Measurements from ENCODE around the gene ARHGAP23.
A peak's percentile ranks its signal among the peaks of the same experiment; 100 is the strongest.
"Not testable (repeated sequence)": the region's sequence is repeated elsewhere in the genome, so short reads cannot be mapped to it uniquely, and the experiment has no call there.

Gene ARHGAP23

GRCh38 chr17:38463451-38463858 lies 35.2 kb downstream of the ARHGAP23 start:
- no peak for DNase-seq

- no peak for DNase-seq
Observed at GRCh38 chr17:38464251-38464722, 36.0 kb downstream of the ARHGAP23 start.

DNA sequence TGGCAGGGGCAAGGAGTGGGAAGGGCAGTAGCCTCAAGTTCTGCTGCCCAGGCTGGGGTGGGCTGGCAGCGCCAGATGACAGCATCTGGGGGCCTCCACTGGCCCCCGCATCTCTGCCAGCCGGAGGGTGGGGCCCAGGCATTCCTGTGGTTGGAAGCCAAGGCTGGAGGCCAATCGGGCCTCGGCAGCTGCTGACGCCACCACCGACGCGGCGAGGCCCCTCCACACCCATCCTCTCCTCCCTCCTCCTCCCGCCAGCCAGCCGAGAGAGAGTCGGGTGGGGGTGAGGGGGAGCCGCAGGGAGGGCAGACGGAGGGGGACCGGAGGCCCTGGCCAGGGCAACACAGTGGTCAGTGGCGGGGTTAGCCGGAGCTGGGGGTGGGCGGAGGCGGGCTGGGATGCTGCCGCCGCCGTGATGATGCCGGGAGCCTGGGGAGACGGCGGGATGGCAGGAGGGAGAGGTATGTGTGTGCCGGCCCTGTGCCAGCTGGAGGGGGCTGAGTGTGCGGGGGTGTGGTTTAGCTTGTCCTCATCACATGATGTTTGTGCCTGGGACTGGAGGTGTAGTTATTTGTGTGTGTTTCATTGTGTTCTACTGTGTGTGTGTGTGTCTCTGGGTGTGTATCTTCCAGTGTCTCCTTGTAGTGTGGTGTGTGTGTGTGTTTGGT lies 36.6 kb downstream of the ARHGAP23 start:
- no peak for DNase-seq

DNA sequence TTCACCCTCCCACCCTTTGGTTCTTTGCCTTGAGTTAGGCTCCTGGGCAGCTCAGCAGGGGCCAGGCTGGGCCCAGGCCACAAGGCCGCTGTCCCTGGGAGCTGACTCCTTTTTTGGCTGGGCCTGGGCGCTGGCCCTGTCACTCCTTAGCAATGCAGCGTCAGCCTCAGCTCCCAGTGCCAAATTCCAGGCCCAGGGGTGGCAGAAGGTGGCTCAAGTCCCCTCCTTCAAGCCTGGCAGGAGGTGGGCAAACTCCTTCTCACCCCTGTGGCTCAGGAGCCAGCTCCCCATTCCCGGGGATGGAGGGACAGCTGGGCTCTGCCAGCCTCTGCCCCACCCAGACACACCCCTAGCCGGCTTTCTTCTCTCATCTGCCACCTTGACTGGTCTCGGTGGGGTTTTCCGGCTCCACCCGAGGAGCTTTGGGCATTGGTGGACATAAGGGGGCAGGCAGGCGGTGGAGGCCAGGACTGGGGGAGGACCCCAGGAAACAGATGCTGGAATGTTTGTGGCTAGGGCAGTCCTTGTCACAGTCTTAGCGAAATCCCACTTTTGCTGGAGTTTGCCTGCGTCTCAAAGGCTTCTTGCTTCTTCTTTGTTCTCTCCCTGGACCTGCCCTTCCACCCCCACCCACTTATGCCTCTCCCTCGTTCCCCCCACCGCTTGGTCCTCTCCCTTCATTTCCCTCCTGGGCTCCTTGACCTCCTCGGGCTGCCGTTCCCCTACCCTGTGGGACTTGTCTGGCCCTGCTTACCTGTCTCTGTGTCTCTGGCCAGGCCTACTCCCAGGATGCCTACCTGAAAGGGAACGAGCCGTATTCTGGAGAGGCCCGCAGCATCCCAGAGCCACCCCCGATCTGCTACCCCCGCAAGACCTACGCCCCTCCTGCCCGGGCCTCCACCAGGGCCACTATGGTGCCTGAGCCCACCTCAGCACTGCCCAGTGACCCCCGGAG lies 37.4 kb downstream of the ARHGAP23 start:
- DNase-seq: no peak

- no peak for DNase-seq
Observed at GRCh38 chr17:38466346-38467315, 38.4 kb downstream of the ARHGAP23 start.

DNA sequence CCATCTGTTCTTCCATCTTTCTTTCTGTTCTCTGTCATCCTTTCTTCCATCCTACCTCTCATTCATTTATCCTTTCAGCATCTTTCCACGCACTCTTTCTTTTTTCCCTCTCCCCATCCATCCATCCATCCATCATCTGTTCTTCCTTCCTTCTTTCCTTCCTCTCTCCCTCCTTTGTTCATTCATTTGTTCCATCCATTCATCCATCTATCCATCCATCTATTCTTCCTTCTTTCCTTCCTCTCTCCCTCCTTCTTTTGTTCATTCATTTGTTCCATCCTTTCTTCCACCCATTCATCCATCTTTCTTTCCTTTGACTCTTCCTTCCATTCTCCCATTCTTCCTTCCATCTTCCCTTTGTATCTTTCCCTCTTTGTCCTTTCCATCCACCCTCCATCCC lies 39.2 kb downstream of the ARHGAP23 start:
- DNase-seq: no peak

GRCh38 chr17:38469875-38470274 lies 41.6 kb downstream of the ARHGAP23 start:
- DNase-seq: no peak

DNA sequence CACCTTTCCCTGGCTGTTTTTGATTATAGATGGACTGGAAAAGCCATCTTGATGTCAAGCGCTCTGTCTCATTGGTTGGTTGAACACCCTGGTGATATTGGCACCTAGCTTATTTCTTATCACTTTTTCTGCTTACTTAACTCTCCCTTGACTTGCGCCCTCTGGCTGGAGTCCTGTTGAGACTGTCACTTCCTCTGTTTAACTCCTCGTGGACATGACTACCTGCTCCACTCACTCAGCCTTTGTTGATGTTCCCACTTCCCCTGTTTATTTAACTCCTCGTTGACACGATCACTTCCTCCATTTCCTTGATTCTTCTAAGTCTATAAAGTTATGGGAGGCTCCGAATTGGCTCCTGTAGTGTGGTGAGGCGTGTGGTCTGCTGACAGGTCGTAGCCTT lies 43.0 kb downstream of the ARHGAP23 start:
- DNase-seq: not testable (repeated sequence)

DNA sequence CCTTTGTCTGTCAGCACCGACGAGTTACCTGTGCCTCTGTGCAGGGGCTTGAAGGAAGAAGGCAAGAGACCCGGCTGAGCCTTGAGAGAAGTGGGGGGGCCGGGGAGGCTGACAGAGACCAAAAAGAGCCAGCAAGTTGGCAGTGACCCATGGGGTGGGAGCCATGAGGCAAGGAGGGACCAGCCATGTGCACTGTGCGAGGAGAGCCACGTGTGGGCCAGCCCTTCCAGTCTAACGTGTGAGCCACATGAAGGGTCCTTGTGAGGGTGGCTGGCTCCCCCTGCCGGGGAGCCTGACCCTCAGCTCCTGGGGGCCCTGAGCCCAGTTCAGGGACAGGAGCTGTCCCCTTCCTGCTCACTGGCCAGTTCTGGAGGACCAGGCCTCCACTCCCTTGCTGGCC lies 46.4 kb downstream of the ARHGAP23 start:
- not testable (repeated sequence) for DNase-seq

DNA sequence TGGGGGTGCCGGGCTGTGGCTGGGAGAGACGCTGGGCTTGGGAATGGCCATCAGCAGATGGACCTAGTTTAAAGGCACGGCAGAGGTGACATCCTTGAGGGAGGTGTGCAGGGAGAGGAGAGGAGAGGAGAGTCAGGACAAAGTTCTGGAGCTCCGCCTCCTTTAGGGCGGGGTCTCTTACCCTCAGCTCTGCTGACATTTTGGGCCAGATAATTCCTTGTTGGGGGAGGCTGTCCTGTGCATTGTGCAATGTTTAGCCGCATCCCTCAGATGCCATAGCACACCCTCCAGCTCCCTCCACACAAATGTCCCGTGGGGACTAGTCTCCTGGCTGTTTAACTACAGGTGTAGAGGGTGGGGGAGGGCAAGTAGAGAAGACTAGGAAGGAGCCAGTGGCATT lies 48.3 kb downstream of the ARHGAP23 start:
- DNase-seq: no peak

- DNase-seq: not testable (repeated sequence)
Observed at GRCh38 chr17:38477417-38477816, 49.2 kb downstream of the ARHGAP23 start.

GRCh38 chr17:38477951-38478350 lies 49.7 kb downstream of the ARHGAP23 start:
- not testable (repeated sequence) for DNase-seq

DNA sequence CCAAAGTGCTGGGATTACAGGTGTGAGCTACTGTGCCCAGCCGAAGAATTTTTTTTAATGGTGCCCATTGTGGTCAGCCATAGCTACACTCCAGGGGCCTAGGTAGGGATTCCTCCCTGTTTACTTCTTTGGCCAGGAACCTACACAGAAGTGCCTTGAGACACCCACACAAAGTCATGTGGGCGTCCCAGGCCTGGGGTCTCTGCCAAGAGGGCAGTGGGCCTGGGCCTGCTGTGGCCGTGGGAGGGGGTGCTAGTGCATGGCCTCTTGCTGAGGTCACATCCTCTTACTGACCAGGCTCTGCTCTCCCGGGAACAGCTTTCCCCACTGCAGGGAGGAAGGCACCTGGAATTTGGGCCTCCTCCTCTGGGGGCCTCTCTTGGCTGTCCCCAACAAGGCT lies 50.4 kb downstream of the ARHGAP23 start:
- not testable (repeated sequence) for DNase-seq

GRCh38 chr17:38482039-38482699 lies 53.9 kb downstream of the ARHGAP23 start:
- DNase-seq: not testable (repeated sequence)

- not testable (repeated sequence) for DNase-seq
Observed at GRCh38 chr17:38482700-38483043, 54.4 kb downstream of the ARHGAP23 start.

GRCh38 chr17:38484242-38485145 lies 56.2 kb downstream of the ARHGAP23 start:
- DNase-seq: peak; percentile 9 to 14

- no peak for DNase-seq
Observed at GRCh38 chr17:38485146-38485468, 56.8 kb downstream of the ARHGAP23 start.

DNA sequence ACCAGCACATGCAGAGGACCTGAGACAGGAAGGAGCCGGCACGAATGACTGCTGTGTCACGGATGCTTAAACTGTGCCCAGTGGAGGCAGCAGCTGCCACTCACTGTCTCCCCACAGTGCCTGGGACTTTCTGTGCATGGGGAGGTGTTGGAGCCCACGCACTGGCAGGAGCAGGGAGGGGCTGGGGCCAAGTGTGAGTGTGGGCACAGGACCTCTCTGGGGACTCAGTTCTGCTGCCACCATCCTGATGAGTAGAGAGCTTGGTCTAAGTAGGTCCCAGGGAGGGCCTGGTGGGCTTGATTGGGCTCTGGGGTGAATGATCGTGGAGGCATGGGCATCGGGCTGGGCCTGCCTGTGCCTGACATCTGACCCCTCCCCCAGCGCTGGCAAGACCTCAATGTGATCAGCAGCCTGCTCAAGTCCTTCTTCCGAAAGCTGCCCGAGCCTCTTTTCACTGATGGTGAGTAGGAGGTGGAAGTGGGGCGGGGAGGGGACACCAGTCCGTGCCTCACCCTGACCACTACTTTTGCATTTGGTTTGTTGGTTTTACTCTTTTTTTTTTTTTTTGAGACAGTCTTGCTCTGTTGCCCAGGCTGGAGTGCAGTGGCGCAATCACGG lies 57.5 kb downstream of the ARHGAP23 start:
- not testable (repeated sequence) for DNase-seq

DNA sequence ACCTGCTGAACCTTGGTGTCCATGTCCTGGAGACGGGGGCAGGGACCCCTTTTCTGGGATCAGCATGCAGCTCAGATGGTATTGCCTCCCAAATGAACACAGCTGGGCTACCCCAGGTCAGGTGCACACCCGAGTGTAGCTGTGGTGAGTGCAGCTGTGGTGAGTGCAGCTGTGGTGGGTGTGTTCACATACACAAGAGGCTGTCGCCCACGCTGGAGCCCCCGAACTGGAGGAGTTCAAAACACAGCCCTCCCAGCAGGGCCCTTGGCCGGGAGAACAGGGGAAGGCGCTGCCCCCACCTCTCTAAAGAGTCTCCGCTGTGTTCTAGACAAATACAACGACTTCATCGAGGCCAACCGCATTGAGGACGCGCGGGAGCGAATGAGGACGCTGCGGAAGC lies 61.5 kb downstream of the ARHGAP23 start:
- DNase-seq: not testable (repeated sequence)

- DNase-seq: not testable (repeated sequence)
Observed at GRCh38 chr17:38491346-38492066, 63.2 kb downstream of the ARHGAP23 start.
